HG03135 (cell line): Measurements from ENCODE around the gene ESRRA.
"Not testable (repeated sequence)": the region's sequence is repeated elsewhere in the genome, so short reads cannot be mapped to it uniquely, and the experiment has no call there.

Experiments
- ATAC-seq: cut with Tn5 transposase; IDR thresholded peaks from one replicate; pipeline ENCODE4 v1.9.1; 2021; ENCODE audit warnings: mild to moderate bottlenecking, moderate library complexity; ENCODE audit not compliant: unreplicated experiment

The ESRRA gene

GRCh38 chr11:64307795-64308194 lies 2.5 kb downstream of the ESRRA start:
- ATAC-seq, result not testable (repeated sequence)

GRCh38 chr11:64312947-64313346 lies 7.6 kb downstream of the ESRRA start:
- ATAC-seq, result no peak

- ATAC-seq, result no peak
These were observed 8.3 kb downstream of the ESRRA start for GRCh38 chr11:64313491-64314145.

GRCh38 chr11:64314146-64314804 lies 9.0 kb downstream of the ESRRA start:
- ATAC-seq, result no peak

GRCh38 chr11:64314805-64315561 lies 9.7 kb downstream of the ESRRA start:
- ATAC-seq, result no peak

- not testable (repeated sequence) for ATAC-seq
These were observed 10.6 kb downstream of the ESRRA start for GRCh38 chr11:64315667-64316526.

- peak; percentile 12 for ATAC-seq
These were observed 11.5 kb downstream of the ESRRA start for GRCh38 chr11:64316672-64317324.

GRCh38 chr11:64317325-64317960 lies 12.1 kb downstream of the ESRRA start, which contains the start of gene TRMT112:
Gene TRMT112, minus strand, starts transcription at chr11:64317559. Its CDS starts 33 bp downstream, at chr11:64317526.
- ATAC-seq, result peak; percentile 54

GRCh38 chr11:64317961-64318765 lies 12.8 kb downstream of the ESRRA start, which contains the start of gene PRDX5:
Gene PRDX5, plus strand, starts transcription at chr11:64318121. Its CDS starts 95 bp downstream, at chr11:64318216.
- ATAC-seq, result peak; percentile 68

- ATAC-seq, result no peak
These were observed 13.7 kb downstream of the ESRRA start for GRCh38 chr11:64318766-64319761.

GRCh38 chr11:64320556-64320955 lies 15.2 kb downstream of the ESRRA start:
- ATAC-seq, result no peak

- ATAC-seq, result no peak
These were observed 15.7 kb downstream of the ESRRA start for GRCh38 chr11:64321026-64321425.

- ATAC-seq, result no peak
These were observed 16.2 kb downstream of the ESRRA start for GRCh38 chr11:64321533-64321932.

GRCh38 chr11:64322925-64323260 lies 17.6 kb downstream of the ESRRA start:
- ATAC-seq, result no peak

- ATAC-seq, result no peak
These were observed 18.0 kb downstream of the ESRRA start for GRCh38 chr11:64323373-64323772.

- not testable (repeated sequence) for ATAC-seq
These were observed 18.7 kb downstream of the ESRRA start for GRCh38 chr11:64323984-64324383.

- no peak for ATAC-seq
These were observed 19.6 kb downstream of the ESRRA start for GRCh38 chr11:64324692-64325469.
